HepG2 (cell line): Measurements from ENCODE around the gene SYMPK.

Experiments
- SALL1 ChIP-seq: sonication (generic); formaldehyde crosslinking; IDR thresholded peaks from 2 replicates; pipeline ENCODE4 v1.8.0; 2022; ENCODE audit warnings: mild to moderate bottlenecking, missing genetic modification reagents
- ZNF749 ChIP-seq: sonication (generic); formaldehyde crosslinking; IDR thresholded peaks from 2 replicates; pipeline ENCODE4 v1.8.0; 2022; ENCODE audit warnings: mild to moderate bottlenecking, missing genetic modification reagents, moderate library complexity, borderline replicate concordance
- TF ChIP-seq, protein P1 (sequence below): sonication (generic); formaldehyde crosslinking; IDR thresholded peaks from 2 replicates; pipeline ENCODE4 v1.4.0; 2020; ENCODE audit warnings: missing genetic modification reagents
- TF ChIP-seq, protein P2 (sequence below): sonication (generic); formaldehyde crosslinking; IDR thresholded peaks from 2 replicates; pipeline ENCODE4 v1.5.0; 2020; ENCODE audit warnings: mild to moderate bottlenecking, missing genetic modification reagents, moderate library complexity
- TF ChIP-seq, protein P3 (sequence below): sonication (generic); formaldehyde crosslinking; IDR thresholded peaks from 2 replicates; pipeline ENCODE4 v1.4.0; 2020; ENCODE audit warnings: missing genetic modification reagents

DNA sequence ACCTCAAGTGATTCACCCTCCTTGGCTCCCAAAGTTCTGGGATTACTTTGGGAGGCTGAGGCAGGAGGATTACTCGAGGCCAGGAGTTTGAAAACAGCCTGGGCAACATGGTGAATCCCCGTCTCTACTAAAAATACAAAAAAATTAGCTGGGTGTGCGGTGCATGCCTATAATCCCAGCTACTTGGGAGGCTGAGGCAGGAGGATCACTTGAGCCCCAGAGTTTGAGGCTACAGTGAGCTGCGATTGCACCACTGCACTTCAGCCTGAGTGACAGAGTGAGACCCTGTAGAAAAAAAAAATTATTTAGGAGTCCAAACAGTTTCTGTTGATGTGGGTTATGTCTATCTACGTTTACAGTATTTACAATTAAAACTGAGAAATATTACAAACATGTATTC lies 7.9 kb upstream of the SYMPK start:
- TF ChIP-seq SALL1 (CRISPR knock-in tag) (no peak), ZNF749 (CRISPR knock-in tag) (no peak)
- TF ChIP-seq, protein P1, sequence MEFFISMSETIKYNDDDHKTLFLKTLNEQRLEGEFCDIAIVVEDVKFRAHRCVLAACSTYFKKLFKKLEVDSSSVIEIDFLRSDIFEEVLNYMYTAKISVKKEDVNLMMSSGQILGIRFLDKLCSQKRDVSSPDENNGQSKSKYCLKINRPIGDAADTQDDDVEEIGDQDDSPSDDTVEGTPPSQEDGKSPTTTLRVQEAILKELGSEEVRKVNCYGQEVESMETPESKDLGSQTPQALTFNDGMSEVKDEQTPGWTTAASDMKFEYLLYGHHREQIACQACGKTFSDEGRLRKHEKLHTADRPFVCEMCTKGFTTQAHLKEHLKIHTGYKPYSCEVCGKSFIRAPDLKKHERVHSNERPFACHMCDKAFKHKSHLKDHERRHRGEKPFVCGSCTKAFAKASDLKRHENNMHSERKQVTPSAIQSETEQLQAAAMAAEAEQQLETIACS (CRISPR knock-in tag): no peak
- TF ChIP-seq, protein P2, sequence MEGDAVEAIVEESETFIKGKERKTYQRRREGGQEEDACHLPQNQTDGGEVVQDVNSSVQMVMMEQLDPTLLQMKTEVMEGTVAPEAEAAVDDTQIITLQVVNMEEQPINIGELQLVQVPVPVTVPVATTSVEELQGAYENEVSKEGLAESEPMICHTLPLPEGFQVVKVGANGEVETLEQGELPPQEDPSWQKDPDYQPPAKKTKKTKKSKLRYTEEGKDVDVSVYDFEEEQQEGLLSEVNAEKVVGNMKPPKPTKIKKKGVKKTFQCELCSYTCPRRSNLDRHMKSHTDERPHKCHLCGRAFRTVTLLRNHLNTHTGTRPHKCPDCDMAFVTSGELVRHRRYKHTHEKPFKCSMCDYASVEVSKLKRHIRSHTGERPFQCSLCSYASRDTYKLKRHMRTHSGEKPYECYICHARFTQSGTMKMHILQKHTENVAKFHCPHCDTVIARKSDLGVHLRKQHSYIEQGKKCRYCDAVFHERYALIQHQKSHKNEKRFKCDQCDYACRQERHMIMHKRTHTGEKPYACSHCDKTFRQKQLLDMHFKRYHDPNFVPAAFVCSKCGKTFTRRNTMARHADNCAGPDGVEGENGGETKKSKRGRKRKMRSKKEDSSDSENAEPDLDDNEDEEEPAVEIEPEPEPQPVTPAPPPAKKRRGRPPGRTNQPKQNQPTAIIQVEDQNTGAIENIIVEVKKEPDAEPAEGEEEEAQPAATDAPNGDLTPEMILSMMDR (CRISPR knock-in tag): no peak
- TF ChIP-seq, protein P3, sequence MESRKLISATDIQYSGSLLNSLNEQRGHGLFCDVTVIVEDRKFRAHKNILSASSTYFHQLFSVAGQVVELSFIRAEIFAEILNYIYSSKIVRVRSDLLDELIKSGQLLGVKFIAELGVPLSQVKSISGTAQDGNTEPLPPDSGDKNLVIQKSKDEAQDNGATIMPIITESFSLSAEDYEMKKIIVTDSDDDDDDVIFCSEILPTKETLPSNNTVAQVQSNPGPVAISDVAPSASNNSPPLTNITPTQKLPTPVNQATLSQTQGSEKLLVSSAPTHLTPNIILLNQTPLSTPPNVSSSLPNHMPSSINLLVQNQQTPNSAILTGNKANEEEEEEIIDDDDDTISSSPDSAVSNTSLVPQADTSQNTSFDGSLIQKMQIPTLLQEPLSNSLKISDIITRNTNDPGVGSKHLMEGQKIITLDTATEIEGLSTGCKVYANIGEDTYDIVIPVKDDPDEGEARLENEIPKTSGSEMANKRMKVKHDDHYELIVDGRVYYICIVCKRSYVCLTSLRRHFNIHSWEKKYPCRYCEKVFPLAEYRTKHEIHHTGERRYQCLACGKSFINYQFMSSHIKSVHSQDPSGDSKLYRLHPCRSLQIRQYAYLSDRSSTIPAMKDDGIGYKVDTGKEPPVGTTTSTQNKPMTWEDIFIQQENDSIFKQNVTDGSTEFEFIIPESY (CRISPR knock-in tag): no peak
